Mesothelial cell of epicardium (in vitro differentiated cells): ENCODE measurements around the gene DNAJC25. TPM values are rescaled to one million over a fixed set of nuclear protein-coding genes. Genes with fewer than 3 reads are reported as not detected.

Experiments used
- DNase-seq, 2 experiments: peaks; one replicate each; pipeline ENCODE4 v3.0.0; 2021; ENCODE audit warnings: low spot score in 2 of 2; ENCODE audit not compliant: unreplicated experiment in 2 of 2
- H3K27ac Mint-ChIP-seq: 2 replicates; pipeline ENCODE4 v1.8.0; 2021; ENCODE audit warnings: mixed read lengths
- H3K27me3 Mint-ChIP-seq: 2 replicates; pipeline ENCODE4 v1.8.0; 2021; ENCODE audit warnings: low read depth, mixed read lengths
- H3K36me3 Mint-ChIP-seq: 2 replicates; pipeline ENCODE4 v1.8.0; 2021; ENCODE audit warnings: mixed read lengths
- H3K4me1 Mint-ChIP-seq: 2 replicates; pipeline ENCODE4 v1.8.0; 2021; ENCODE audit warnings: mixed read lengths
- H3K4me3 Mint-ChIP-seq: 2 replicates; pipeline ENCODE4 v1.8.0; 2021; ENCODE audit warnings: mild to moderate bottlenecking, moderate library complexity, mixed read lengths
- H3K9me3 Mint-ChIP-seq: 2 replicates; pipeline ENCODE4 v1.8.0; 2021; ENCODE audit warnings: mixed read lengths
- total RNA-seq: library from RNA; stranded (reverse); gene quantifications from 3 replicates; pipeline ENCODE4 v1.2.1, GENCODE V29; 2021
- TF ChIP-seq, protein P1 (sequence below): fragments of 200-600 bp; sonication (generic); IDR thresholded peaks from one replicate; pipeline ENCODE4 v1.5.0; 2021; ENCODE audit warnings: antibody characterized with exemption; ENCODE audit not compliant: unreplicated experiment

DNAJC25 gene
- total RNA-seq, 1 donor from 2014 or later, result 9.9 TPM

DNA sequence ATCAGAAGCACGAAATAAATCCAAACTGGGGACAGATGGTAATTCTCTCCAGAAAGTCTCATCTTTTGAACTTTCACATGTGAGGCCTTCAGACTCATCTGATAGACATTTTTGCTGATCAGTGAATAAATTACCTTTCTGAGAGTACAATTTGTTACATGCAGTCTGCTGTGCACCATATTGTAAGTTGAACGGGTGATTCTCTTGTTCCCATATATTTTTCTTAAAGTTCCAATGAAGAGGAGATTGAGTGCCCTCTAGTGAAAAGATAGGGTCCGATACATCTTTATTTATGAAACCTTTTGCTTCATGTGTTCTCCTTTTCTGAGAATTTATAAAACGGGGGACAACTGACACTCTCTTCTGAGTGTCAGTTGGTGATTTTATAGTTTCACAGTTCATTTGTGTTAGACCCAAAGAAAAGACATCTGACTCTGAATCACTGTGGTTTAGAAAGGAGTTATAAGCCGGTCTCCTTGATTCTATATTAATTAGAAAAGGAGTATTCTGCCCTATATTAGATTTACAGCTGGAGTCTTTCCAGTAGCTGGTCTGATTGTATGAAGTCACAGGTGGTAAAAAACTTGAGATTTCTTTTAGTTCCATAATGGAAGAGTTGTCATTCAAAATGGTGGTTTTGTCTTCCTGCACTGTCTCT is 60.7 kb downstream of the DNAJC25 start:
- H3K4me3 Mint-ChIP-seq, result no peak overlapping the region
- H3K36me3 Mint-ChIP-seq, result peaks cover under 1% of the 10 kb centered on the region
- H3K9me3 Mint-ChIP-seq, result no peaks in the 10 kb centered on the region
- no peak overlapping the region for H3K27ac Mint-ChIP-seq
- H3K4me1 Mint-ChIP-seq, result peaks cover 13% of the 10 kb centered on the region
- DNase-seq, result no peak
- no peaks in the 10 kb centered on the region for H3K27me3 Mint-ChIP-seq
- TF ChIP-seq, protein P1, sequence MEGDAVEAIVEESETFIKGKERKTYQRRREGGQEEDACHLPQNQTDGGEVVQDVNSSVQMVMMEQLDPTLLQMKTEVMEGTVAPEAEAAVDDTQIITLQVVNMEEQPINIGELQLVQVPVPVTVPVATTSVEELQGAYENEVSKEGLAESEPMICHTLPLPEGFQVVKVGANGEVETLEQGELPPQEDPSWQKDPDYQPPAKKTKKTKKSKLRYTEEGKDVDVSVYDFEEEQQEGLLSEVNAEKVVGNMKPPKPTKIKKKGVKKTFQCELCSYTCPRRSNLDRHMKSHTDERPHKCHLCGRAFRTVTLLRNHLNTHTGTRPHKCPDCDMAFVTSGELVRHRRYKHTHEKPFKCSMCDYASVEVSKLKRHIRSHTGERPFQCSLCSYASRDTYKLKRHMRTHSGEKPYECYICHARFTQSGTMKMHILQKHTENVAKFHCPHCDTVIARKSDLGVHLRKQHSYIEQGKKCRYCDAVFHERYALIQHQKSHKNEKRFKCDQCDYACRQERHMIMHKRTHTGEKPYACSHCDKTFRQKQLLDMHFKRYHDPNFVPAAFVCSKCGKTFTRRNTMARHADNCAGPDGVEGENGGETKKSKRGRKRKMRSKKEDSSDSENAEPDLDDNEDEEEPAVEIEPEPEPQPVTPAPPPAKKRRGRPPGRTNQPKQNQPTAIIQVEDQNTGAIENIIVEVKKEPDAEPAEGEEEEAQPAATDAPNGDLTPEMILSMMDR, result no peak

DNA sequence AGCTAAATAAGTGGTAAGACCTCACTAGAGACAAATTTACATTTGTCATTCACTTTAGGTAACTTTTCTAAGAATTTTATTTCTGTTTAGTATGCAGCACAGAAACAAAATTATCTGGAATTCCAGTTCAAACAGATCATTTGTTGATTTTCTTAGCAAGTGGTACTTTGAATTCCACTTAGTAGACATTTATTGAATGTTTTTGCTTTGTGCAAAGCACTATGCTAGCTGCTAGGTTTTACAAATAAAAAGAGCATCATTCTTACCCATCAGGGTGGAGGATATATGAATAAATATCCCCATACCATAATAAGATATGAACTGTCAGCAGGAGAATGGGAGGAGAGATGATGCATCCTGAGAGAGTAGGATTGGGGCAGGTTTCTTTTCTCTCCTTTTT is 65.7 kb downstream of the DNAJC25 start:
- peaks cover 6% of the 10 kb centered on the region for H3K36me3 Mint-ChIP-seq
- no peak for DNase-seq
- H3K4me3 Mint-ChIP-seq, result no peak overlapping the region
- TF ChIP-seq, protein P1, result no peak
- peaks cover 15% of the 10 kb centered on the region for H3K9me3 Mint-ChIP-seq
- H3K27ac Mint-ChIP-seq, result no peak overlapping the region
- no peaks in the 10 kb centered on the region for H3K27me3 Mint-ChIP-seq
- no peaks in the 10 kb centered on the region for H3K4me1 Mint-ChIP-seq

DNA sequence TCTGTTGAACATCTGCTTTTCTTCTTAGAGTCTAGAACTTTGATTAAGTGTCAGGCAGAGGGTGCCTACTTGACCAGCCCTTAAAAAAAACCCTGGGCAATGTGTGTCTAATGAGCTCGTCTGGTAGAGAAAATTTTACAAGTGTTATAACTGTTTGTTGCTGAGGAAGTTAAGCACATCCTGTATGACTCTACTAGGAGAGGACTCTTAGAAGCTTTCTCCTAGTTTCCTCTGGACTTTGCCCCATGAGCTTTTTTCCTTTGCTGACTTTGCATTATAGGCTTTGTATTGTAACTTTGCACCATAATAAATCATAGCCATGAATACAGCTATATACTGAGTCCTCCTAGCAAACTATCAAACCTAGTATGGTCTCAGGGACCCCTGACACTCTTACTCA is 69.6 kb downstream of the DNAJC25 start:
- no peaks in the 10 kb centered on the region for H3K4me1 Mint-ChIP-seq
- peaks cover 15% of the 10 kb centered on the region for H3K9me3 Mint-ChIP-seq
- no peak overlapping the region for H3K27ac Mint-ChIP-seq
- H3K27me3 Mint-ChIP-seq, result no peaks in the 10 kb centered on the region
- TF ChIP-seq, protein P1, result no peak
- H3K4me3 Mint-ChIP-seq, result no peak overlapping the region
- peaks cover 6% of the 10 kb centered on the region for H3K36me3 Mint-ChIP-seq
- no peak for DNase-seq

Other genes with a start within 250 kb of the DNAJC25 start
- gene ECPAS, start 147.0 kb upstream of the DNAJC25 start, total RNA-seq, result 84.7 to 95.1 TPM (median 92.6 TPM) in 3 replicates
- gene ZNF483, start 106.2 kb upstream of the DNAJC25 start, total RNA-seq, result 12.2 to 13.0 TPM (median 12.6 TPM) in 3 replicates
- 46.2 to 49.2 TPM (median 46.3 TPM) in 3 replicates for gene PTGR1, start 31.7 kb upstream of the DNAJC25 start, total RNA-seq
- 22.4 to 25.2 TPM (median 23.9 TPM) in 3 replicates for gene GNG10, start 30.3 kb downstream of the DNAJC25 start, total RNA-seq
- not detected in 3 replicates for gene SHOC1, start 163.6 kb downstream of the DNAJC25 start, total RNA-seq